Stomach (tissue), 4 donors: ENCODE results near the gene TMC2.

Experiments used
- EP300 ChIP-seq: sonication (generic); formaldehyde crosslinking; IDR thresholded peaks from one replicate; pipeline ENCODE4 v1.6.1; 2017; ENCODE audit warnings: antibody characterized with exemption
- POLR2A ChIP-seq, 4 donors: fragments of 450-650 bp; IDR thresholded peaks; one replicate each; pipeline ENCODE4 v1.6.1; 2016; ENCODE audit warnings: antibody characterized with exemption in 4 of 4, control low read depth in 2 of 4, mild to moderate bottlenecking in 1 of 4, moderate library complexity in 1 of 4
- POLR2AphosphoS5 ChIP-seq, 3 donors: sonication (generic); formaldehyde crosslinking; IDR thresholded peaks; one replicate each; pipeline ENCODE4 v1.6.1; 2016; ENCODE audit warnings: antibody characterized with exemption in 3 of 3
- TF ChIP-seq, protein P1 (sequence below), 7 experiments: fragments of 450-650 bp in 4 of 7; fragments of 200-600 bp in 3 of 7; sonication (generic) in 3 of 7; IDR thresholded peaks; one replicate each; pipeline ENCODE4 v1.5.1; 2016 to 2019; ENCODE audit warnings: antibody characterized with exemption in 7 of 7, control low read depth in 2 of 7, mild to moderate bottlenecking in 1 of 7

DNA sequence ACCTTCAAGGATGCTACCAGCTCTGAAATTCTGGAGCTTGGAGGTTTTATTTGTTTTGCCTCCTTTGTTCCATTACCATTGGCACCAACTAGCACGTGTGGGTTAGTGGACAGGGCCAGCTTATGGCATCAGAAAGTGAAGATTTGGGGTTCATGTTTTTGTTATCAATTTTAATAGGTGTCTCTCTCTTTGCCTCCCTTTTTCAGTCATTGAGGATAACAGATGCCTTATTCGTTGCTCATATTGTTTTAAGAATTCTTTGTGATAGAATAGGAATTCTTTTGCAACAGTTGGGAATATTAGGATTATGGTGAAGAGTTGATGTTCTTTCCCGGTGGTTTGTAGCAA, 22.9 kb downstream of the TMC2 start:
- TF ChIP-seq, protein P1, sequence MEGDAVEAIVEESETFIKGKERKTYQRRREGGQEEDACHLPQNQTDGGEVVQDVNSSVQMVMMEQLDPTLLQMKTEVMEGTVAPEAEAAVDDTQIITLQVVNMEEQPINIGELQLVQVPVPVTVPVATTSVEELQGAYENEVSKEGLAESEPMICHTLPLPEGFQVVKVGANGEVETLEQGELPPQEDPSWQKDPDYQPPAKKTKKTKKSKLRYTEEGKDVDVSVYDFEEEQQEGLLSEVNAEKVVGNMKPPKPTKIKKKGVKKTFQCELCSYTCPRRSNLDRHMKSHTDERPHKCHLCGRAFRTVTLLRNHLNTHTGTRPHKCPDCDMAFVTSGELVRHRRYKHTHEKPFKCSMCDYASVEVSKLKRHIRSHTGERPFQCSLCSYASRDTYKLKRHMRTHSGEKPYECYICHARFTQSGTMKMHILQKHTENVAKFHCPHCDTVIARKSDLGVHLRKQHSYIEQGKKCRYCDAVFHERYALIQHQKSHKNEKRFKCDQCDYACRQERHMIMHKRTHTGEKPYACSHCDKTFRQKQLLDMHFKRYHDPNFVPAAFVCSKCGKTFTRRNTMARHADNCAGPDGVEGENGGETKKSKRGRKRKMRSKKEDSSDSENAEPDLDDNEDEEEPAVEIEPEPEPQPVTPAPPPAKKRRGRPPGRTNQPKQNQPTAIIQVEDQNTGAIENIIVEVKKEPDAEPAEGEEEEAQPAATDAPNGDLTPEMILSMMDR (IDR thresholded peaks at IDR 0.05) = no peak
- TF ChIP-seq EP300 (no peak), POLR2A (IDR thresholded peaks at IDR 0.05) (no peak), POLR2AphosphoS5 (IDR thresholded peaks at IDR 0.05) (no peak)
